Activated T-cell treated with anti-CD3 and anti-CD28 coated beads, Interleukin-2, amount 50 U/mL, for 1 hour (primary cell): ENCODE data around the gene PGD.
"Not testable (repeated sequence)": the region's sequence is repeated elsewhere in the genome, so short reads cannot be mapped to it uniquely, and the experiment has no call there.

Experiments
- DNase-seq: peaks from one replicate; pipeline ENCODE4 v3.0.0-alpha.2; 2020

Gene PGD

GRCh38 chr1:10400013-10400412 is 1.1 kb downstream of the PGD start:
- no peak for DNase-seq

GRCh38 chr1:10401281-10401680 is 2.4 kb downstream of the PGD start:
- DNase-seq, result no peak

DNA sequence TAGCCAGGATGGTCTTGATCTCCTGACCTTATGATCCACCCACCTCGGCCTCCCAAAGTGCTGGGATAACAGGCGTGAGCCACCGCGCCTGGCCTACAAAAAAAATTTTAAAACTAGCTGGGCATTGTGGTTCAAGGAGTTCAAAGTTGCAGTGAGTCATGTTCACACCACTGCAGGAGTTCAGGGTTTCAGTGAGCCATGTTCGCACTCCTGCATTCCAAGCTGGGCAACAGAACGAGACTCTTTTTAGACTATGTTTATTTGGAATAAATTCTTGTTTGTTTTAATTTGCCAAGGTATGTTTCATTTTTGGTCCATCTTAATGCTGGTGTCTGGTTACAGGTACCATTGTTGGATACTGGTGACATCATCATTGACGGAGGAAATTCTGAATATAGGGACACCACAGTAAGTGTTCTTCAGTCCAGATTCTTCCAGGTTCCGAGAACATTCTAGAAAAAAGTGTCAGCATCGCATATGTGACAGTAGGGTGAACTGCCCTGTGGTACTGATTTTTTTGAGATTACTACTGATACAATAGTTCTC is 3.9 kb downstream of the PGD start:
- DNase-seq, result no peak

- no peak for DNase-seq
These were observed 8.3 kb downstream of the PGD start for GRCh38 chr1:10407201-10407600.

GRCh38 chr1:10415211-10415930 is 16.5 kb downstream of the PGD start:
- DNase-seq, result no peak

DNA sequence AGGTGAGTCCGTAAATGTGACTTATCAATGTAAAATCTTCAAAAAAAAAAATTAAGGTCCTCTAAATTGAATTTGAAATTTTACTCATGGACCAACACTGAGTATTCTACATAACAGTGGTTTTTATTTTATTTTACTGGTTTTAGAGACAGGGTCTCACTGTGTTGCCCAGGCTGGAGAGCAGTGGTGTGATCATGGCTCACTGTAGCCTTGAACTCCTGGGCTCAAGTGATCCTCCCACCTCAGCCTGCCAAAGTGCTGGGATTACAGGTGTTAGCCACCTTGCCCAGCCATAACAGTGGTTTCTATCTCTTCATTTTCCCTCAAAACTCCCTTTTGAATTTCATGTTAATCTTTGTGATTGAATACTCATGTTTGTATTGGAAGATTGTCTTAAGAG is 17.1 kb downstream of the PGD start:
- DNase-seq, result not testable (repeated sequence)

- DNase-seq, result not testable (repeated sequence)
These were observed 19.9 kb downstream of the PGD start for GRCh38 chr1:10418741-10419140.

DNA sequence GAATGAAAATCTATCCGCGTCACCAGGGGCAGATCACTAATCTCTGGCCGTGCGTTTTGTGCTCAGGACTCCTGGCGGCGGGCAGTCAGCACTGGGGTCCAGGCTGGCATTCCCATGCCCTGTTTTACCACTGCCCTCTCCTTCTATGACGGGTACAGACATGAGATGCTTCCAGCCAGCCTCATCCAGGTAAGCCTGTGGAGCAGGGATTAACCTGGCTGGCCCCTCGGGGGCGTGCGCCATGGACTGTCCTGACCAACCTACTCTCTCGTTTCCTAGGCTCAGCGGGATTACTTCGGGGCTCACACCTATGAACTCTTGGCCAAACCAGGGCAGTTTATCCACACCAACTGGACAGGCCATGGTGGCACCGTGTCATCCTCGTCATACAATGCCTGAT is 20.5 kb downstream of the PGD start:
- DNase-seq, result no peak

DNA sequence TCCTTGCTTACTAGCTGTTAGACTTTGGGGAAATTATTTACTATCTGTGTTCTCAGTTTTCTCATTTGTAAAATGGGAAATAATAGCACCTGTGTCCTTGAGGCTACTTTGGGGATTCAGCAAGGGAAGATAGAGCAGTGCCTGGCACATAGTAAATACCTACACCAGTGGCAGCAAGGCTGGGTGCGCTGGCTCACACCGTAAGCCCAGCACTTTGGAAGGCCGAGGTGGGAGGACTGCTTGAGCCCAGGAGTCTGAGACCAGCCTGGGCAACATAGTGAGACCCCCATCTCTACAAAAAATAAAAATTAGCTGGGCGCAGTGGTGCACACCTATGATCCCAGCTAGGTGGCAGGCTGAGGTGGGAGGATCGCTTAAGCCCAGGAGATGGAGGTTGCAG is 22.8 kb downstream of the PGD start:
- DNase-seq, result no peak

GRCh38 chr1:10424034-10424433 is 25.2 kb downstream of the PGD start:
- no peak for DNase-seq

DNA sequence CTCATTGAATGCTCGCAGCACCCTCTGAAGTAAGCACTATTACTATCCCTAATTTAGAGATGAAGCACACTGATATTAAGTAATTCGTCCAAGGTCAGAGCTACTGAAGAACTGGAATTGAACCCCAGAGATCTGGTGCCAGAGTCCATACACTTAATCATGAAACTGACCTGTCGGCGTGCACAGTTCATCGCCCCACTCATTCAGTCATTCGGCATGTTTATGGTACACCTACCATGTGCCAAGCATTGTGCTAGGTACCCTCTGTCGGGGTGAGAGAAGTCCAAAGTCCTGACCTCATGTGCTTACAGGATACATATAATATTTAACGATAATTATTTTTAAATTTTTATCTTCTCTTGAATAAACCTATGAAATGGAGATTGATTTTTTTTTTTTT is 25.8 kb downstream of the PGD start:
- DNase-seq, result no peak

GRCh38 chr1:10425826-10426534 is 27.1 kb downstream of the PGD start:
- DNase-seq, result not testable (repeated sequence)

- not testable (repeated sequence) for DNase-seq
These were observed 27.6 kb downstream of the PGD start for GRCh38 chr1:10426535-10426848.

DNA sequence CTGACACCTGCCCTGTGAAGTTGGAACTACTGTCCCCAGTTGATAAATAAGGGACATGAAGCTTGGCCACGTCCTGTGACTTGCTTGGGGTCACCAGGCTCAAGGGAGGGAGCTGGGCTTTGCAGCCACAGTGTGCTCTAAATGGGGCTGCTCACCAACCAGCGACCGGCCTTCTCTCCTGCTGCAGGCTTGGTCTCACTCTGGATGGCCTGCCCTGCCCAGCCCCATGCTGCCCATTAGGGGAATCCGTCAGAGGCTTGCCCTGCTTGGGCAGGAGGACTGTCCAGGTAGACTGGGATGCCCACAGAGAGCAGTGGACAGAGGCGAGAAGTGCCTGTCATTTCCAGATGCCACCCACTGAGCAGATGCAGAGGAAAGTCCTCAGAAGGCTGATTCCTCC is 30.1 kb downstream of the PGD start:
- no peak for DNase-seq

DNA sequence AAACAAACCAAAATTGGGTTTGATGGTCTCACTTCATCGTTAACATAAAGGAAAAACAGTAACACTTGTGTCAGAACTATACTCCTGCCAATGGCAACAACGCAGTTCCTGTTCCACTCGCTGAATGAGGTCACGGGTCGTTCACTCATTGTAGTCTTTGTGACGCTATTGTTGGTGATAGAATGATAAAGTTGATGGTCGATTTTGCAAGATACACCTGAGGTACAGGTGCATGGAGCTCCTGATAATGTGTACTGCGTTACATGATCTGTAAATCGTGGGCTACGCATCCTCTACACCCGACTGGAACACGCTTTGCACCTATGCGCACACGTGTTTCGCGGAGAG is 31.0 kb downstream of the PGD start:
- no peak for DNase-seq

DNA sequence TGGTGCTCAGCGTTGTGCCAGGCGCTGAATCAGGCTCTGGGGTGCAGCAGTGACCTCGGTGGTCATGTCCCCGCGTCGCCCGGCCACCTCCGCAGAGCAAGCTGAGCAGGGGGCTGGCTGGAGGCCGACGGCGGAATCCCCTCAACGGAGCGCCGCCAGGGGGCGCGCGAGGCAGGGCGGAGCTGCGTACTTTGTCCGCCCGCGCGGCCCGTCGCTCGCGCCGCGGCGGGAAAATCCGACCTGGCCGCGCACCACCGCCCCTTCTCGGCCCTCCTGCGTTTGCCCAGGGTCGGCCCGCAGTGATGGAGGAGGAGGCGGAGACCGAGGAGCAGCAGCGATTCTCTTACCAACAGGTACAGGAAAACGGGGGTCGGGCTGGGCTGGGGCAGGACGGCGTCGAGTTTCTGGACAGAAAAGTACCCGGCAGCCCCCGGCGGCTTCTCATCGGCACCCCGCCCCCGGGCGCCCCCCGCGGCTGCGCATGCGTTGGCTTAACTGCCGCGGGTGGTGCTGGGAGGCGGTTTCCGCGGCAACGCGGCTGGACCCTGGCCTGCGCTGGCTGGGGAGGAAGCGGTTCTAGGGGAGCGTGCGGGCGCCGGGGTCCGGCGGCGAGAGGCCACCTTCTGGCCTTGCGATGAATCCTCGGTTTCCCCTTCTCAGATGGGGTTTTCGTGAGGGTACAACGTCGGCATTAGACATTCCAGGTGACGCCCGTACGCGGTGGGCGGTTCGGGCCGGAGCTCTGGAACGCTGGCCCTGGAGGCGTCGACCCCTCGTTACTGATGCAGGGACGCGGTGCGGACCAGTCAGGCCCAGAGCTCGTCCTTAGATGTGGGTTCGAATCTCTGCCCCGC is 31.6 kb downstream of the PGD start, which contains the start of gene CENPS:
Gene CENPS (plus strand): TSS at position 218 of the 854 bp plus-strand sequence. CDS start 85 bp downstream, at position 303.
- DNase-seq, result peak; percentile 94

DNA sequence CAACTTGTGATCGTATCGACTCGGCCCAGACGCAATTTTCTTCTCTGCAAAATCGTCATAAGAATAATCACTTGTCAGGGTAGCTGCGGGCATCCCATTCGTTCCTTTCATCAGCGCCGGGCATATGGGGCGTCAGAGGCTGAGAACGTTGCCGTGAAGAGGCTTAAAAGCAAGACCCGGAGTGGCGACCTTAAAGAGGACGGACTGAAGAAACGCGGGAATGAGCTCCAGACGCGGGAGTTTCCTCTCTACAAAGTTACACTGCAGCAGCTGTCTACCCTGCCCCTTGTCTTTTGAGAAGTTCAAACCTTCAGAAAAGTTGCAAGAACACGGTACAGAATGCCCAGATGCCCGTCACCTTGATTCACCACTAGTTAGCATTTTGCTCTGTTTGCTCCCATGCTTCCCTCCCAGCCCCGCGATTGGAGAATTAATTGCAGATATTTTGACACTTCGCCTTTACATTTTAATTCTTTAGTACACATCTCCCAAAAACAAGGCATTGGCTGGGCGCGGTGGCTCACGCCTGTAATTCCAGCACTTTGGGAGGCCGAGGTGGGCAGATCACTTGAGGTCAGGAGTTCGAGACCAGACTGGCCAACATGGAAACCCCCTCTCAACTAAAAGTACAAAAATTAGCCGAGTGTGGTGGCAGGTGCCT is 32.3 kb downstream of the PGD start:
- no peak for DNase-seq

DNA sequence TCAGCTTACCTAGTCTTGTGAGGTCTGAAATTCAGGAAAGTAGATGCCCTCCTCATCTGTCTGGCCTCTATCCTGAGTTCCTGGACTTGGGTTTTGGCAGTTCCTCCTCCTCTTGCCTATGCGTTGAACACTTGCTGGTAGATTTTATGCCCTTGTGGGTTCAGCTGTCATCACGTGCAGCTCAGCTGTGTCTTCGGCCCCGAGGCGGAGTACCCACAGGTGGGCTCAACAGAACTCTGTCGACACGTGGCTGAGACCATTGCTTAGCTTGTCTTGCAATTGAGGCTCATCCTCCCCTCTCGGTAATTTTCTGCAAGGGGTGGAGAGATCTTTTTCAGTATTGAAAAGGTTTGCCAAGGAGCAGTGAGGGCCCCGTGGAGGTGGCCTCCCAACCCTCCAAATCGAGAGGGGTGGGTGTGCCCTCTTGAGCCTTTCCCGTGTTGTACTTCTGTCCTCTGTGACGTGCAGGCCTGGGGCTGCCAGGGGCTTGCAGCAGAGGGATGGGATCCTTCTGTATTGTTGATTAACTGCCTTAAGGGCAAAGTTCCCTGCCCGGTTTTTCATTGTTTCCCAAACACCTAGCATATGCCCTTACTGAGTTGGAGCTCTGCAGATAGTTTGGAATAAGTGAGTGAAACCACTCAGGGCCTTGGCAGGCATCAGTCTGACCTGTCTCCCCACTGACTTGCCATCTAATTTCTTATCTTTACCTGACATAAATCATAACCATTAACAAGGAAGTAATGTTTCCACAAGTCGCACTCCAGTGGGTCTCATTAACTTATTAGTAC is 34.2 kb downstream of the PGD start:
- DNase-seq, result no peak

GRCh38 chr1:10433790-10434189 is 34.9 kb downstream of the PGD start:
- DNase-seq, result no peak

DNA sequence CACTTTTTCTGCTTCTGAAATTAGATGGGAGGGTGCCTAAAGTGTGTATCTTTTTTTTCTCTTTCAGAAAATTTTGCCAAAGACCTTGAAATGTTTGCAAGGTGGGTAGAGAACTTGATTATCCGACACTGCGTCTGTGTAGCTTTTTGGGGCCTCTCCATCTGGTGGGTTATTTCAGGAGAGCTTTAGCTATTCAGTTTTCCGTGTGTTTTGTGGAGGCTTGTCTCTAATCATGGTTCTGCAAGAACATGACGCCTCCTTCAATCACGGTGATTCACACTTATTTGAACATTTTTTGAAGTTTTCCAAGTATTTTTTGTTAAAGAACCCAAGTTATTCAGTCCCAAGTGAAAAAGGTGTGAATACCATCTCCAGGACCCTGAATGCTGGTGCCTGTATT is 35.7 kb downstream of the PGD start:
- DNase-seq, result no peak

DNA sequence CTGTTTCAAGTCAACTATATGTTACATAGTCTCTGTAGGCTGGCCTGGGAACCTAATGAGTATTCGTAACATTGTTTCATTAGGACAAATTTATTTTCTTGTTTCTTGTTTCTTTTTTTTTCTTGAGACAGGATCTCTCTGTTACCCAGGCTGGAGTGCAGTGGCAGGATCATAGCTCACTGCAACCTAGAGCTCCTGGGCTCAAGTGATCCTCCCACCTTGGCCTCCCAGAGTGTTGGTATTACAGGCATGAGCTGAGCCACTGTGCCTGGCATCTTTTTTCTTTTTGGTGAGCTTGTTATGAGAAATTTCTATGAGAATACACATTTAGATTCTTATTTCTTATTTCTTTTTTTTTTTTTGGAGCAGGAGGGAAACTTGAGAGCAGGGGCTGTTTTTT is 38.2 kb downstream of the PGD start:
- no peak for DNase-seq

DNA sequence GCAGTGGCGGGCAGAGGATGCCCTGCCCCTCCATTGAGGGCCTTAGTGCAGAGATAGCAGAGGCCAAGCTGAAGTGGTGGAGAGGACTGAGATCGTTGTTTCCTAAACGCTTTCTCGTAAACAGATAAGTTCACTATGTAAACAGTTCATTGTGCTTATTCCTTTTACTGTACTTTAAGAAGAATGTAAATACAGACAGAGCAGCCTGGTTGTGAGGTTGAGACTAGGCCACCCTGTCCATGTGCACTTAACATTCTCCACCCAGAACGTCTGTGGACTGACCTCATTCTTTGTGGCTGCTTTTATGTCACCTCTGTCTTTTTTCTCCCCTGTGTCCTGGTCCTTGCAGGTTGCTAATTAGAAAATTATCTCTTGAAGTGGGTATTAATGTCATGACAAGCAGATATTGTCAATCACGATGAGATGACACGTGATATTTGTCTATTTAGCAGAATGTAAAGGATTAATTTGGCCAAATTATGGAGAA is 39.9 kb downstream of the PGD start:
- no peak for DNase-seq
